Hypothalamus (tissue), 51 donors: ENCODE data around the gene LIMCH1.
"Not testable (repeated sequence)": the region's sequence is repeated elsewhere in the genome, so short reads cannot be mapped to it uniquely, and the experiment has no call there.

Experiments
- DNase-seq, 51 donors: peaks; one replicate each; lab custom pipeline; 2025; lab: John Stamatoyannopoulos, UW

Gene LIMCH1

GRCh38 chr4:41661442-41662076 is 123.6 kb downstream of the LIMCH1 start:
- peak in 33 of 51 donors; percentile 2 to 75 (median 40) for DNase-seq

GRCh38 chr4:41665636-41666207 is 127.8 kb downstream of the LIMCH1 start:
- DNase-seq, result no peak

- DNase-seq, result no peak
Measured at GRCh38 chr4:41668024-41668423, 130.1 kb downstream of the LIMCH1 start.

DNA sequence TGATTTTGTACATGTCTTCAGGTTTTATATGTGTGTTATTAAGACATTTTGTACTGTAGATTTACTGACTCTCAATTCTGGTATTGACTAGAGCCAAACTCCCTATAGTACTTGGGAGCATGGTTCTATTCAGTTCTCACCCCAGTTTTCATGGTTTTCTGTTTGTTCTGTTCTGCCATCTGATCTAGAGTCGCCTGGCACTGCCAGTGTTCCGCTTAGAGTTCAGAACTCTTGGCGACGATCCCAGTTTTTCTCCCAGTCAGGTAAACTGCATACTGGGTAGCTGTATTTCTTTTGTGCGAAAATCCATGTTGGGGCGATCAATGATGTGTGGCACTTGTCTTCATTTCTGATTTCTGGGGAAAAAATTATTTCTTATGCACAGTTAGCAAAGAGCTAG is 132.6 kb downstream of the LIMCH1 start:
- peak in 15 of 51 donors; percentile 3 to 48 (median 18) for DNase-seq

DNA sequence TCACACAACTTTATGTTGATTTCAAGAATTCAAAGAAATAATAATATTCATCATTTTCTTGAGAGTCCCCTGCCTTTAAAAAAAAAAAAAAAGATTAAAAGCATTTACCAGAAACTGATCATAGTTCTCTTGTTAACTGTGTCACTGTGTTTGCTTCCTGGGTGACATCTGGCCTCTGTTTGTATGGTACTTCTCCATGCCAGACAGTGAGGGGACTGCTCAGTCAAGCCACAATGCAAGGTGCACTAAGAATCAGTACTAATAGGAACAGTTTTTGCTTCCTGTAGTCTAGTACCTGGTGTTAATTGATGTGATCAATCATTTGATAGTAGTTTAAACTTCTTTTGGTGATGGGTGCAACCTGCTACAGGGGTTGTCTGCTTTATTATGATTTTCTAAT is 133.0 kb downstream of the LIMCH1 start:
- peak in 1 of 51 donors; percentile 5 for DNase-seq

GRCh38 chr4:41678086-41678816 is 140.3 kb downstream of the LIMCH1 start:
- DNase-seq, result peak in 3 of 51 donors; percentile 1 to 15 (median 9)

GRCh38 chr4:41678951-41679350 is 141.0 kb downstream of the LIMCH1 start:
- DNase-seq, result peak in 2 of 51 donors; percentile 12 to 14

- no peak for DNase-seq
Measured at GRCh38 chr4:41679991-41680390, 142.0 kb downstream of the LIMCH1 start.

GRCh38 chr4:41681054-41681453 is 143.1 kb downstream of the LIMCH1 start:
- no peak for DNase-seq

GRCh38 chr4:41683326-41683725 is 145.4 kb downstream of the LIMCH1 start:
- no peak for DNase-seq

GRCh38 chr4:41686893-41687292 is 148.9 kb downstream of the LIMCH1 start:
- peak in 1 of 51 donors; percentile 13 for DNase-seq

DNA sequence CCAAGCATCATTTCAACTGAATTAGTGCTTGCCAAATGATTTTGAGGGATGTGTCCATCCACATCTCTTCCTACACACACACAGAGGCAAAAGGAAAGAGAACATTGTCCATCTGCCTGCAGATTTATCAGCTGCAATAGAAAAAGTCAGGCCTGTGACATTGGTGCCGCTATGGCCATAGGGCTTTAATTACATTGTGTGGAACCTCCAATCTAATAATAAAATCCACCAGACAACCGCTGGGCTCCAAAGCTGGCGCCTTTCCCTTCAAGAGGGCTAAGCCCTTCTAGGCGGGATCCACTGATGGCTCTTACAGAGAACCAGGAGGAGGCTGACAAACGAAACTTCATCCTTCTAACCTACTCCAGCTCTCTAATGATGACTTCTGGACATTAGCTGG is 150.0 kb downstream of the LIMCH1 start:
- DNase-seq, result no peak

DNA sequence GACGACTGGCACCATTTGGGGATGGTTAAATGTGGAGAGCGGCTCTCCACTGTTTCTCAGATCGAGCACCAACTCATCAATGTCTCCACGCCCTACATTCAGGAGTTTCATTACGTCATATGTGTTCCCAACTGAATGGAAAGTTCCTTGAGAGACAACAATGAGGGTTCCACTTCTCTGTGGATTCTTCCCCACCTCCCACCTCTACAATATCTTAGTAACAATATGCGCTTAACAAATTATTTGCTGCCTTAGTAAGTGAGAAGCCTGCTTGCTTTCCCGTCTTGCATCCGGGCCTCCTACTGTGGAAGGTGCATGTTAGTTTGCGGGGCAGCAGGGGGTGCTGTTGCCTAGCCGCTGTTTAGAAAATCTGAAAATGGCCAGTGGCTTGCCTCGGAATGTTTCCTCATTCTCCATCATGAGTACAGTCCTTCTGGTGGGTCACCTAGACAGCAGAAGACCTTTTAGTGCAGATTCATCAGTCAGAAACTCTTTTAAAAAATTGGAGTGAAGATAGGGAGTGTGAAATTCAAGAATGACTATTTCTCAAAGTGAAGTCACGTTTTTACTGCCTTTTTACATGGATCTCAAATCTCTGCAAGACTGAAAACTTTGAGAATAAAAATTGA is 154.9 kb downstream of the LIMCH1 start:
- DNase-seq, result peak in 42 of 51 donors; percentile 2 to 68 (median 27)

- DNase-seq, result peak in 1 of 51 donors; percentile 34
Measured at GRCh38 chr4:41693629-41694028, 155.7 kb downstream of the LIMCH1 start.

DNA sequence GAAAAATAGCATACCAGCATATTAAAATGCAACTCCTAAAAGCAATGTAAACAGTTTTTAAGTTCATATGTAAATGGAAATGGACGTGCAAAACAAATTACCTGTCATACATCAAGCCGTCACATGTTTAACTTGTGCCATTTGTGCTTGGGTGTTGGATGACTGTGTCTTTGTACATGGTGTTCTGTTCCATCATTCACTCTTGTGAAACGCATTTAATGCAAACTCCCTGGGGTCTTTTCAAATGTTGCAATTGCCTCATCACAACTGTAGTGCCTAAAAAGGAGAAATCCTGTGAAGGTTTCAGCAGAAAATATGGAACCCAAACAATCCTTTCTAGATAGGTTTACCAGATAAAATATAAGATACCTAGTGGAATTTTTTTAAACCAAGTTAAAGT is 158.2 kb downstream of the LIMCH1 start:
- DNase-seq, result no peak

GRCh38 chr4:41696763-41697162 is 158.8 kb downstream of the LIMCH1 start:
- DNase-seq, result no peak

- no peak for DNase-seq
Measured at GRCh38 chr4:41701983-41702382, 164.0 kb downstream of the LIMCH1 start.

DNA sequence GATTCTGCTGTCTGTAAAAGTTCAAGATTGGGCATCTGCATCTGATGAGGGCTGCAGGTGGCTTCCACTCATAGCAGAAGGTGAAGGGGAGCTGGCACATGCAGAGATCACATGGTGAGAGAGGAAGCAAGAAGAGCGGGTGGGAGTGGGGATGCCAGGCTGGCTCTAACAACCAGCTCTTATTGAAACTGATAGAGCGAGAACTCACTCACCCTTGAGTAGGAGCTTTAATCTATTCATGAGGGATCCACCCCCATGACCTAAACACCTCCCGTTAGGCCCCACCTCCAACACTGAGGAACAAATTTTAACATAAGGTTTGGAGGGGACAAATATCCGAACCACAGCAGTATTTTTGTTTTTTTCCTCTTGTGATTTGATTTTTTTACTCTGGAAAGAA is 164.8 kb downstream of the LIMCH1 start:
- no peak for DNase-seq

DNA sequence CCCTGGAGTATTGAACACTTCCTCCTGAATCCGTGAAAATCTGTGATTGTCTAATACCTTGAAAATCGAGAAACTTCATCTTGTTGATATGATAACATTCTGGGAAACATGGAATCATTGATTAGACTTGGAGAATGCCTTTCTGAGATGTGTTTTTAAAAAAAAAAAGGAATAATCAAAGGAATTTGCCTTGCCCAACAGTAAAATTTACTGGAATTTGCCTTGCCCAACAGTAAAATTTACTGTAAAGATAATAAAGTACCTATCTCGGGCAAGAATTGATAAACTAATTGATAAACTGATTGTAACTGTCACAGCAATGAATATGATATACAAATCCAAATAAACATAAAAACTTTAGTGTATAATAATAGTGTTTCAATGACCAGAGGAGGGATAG is 165.8 kb downstream of the LIMCH1 start:
- DNase-seq, result no peak

GRCh38 chr4:41709844-41710481 is 172.0 kb downstream of the LIMCH1 start:
- DNase-seq, result no peak

DNA sequence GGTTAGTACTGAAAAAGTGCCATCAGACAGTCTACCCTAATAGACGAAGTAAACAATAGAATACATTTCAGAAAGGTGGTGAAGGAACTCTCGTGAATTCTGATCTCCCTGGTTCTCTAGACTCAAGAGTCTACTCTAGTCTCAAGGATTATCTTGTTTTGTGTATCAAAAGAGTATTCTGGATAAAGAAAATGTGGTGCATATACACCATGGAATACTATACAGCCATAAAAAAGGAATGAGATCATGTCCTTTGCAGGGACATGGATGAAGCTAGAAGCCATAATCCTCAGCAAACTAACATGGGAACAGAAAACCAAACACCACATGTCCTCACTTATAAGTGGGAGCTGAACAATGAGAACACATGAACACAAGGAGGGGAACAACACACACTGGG is 173.7 kb downstream of the LIMCH1 start:
- not testable (repeated sequence) for DNase-seq
